ENCODE measurements around the gene CEACAM5.

DNA sequence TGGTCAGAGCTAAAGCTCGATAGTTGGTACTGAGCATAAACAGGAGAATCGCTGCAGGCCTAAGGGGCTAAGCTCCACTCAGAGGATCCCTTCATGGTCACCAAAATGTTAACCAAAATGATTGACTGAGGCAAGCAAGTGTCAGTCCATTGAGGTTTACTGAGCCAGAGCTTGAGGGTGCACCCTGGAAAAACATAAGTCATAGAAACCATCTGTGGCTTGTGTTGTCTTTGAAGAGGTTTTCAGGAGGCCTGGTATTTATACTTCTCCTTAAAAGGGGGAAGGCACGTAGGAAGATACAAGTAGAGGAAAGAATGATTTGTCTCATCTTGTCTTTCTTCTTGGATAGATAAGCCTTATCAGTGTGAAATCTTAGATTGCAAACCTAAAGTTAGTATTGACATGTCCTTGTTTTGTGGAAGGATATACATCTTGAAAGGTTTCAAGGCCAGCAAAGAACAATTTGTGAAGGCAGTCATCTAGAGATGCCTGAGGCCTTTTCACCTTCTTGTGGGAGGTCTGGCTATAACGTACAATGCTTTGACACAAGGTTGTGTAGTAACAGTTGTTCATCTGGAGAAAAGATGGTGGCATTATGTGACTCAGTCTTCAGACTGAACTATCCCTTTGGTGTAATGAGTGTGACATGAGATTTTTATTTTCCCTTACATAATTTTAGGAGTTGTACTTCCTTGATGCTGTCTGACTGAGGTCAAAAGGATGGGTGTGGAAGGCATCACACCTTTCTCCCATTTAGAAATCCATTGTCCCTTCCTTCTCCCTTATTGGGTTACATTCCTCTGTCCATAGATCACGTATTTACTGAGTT is 32.2 kb downstream of the CEACAM5 start:
- TF ChIP-seq, protein P1, sequence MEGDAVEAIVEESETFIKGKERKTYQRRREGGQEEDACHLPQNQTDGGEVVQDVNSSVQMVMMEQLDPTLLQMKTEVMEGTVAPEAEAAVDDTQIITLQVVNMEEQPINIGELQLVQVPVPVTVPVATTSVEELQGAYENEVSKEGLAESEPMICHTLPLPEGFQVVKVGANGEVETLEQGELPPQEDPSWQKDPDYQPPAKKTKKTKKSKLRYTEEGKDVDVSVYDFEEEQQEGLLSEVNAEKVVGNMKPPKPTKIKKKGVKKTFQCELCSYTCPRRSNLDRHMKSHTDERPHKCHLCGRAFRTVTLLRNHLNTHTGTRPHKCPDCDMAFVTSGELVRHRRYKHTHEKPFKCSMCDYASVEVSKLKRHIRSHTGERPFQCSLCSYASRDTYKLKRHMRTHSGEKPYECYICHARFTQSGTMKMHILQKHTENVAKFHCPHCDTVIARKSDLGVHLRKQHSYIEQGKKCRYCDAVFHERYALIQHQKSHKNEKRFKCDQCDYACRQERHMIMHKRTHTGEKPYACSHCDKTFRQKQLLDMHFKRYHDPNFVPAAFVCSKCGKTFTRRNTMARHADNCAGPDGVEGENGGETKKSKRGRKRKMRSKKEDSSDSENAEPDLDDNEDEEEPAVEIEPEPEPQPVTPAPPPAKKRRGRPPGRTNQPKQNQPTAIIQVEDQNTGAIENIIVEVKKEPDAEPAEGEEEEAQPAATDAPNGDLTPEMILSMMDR (IDR thresholded peaks at IDR 0.05), result no peak
- peak in 2 of 3 donors; percentile 35 to 60 for TF ChIP-seq POLR2AphosphoS5 (IDR thresholded peaks at IDR 0.05)
- no peak for TF ChIP-seq EP300 (IDR thresholded peaks at IDR 0.05; ENCODE audit: low read depth)
- TF ChIP-seq POLR2A (IDR thresholded peaks at IDR 0.05), result no peak

All from transverse colon (tissue), 4 donors.